Fibroblast of lung (primary cell): Measurements from ENCODE around the gene TBX1. TPM values are rescaled to one million over a fixed set of nuclear protein-coding genes. Genes with fewer than 3 reads are reported as not detected.

Experiments used
- DNase-seq, 2 donors: peaks; one replicate each; pipeline versions ENCODE4 v3.0.0 to v3.0.0-alpha.2; 2010; ENCODE audit warnings: low read depth in 2 of 2
- H2AFZ ChIP-seq: 2 replicates; pipeline ENCODE4 v1.5.1; 2012; ENCODE audit warnings: low read length, control low read depth, inconsistent platforms
- H3K27ac ChIP-seq: 2 replicates; pipeline ENCODE4 v1.5.1; 2011; ENCODE audit warnings: low read length, control low read depth; ENCODE audit not compliant: insufficient read depth
- H3K27me3 ChIP-seq: 2 replicates; pipeline ENCODE4 v1.5.1; 2011; ENCODE audit warnings: mild to moderate bottlenecking, low read length; ENCODE audit not compliant: control insufficient read depth, insufficient read depth
- H3K36me3 ChIP-seq: 2 replicates; pipeline ENCODE4 v1.5.1; 2011; ENCODE audit warnings: low read length; ENCODE audit not compliant: control insufficient read depth, insufficient read depth
- H3K4me1 ChIP-seq: 2 replicates; pipeline ENCODE4 v1.5.1; 2011; ENCODE audit warnings: low read length; ENCODE audit not compliant: control insufficient read depth, insufficient read depth; ENCODE audit errors: extremely low read depth
- H3K4me2 ChIP-seq: 2 replicates; pipeline ENCODE4 v1.5.1; 2011; ENCODE audit warnings: low read length, control low read depth; ENCODE audit not compliant: insufficient read depth; ENCODE audit errors: extremely low read depth
- H3K4me3 ChIP-seq, 4 experiments: fragments of 200-600 bp in 1 of 4; sonication (generic) in 1 of 4; replicated peaks in 1 of 4; 2 replicates each; pipeline ENCODE4 v1.5.1; 2011 to 2016; ENCODE audit warnings: low read length in 4 of 4, low read depth in 3 of 4, mild to moderate bottlenecking in 3 of 4, control low read depth in 2 of 4, inconsistent platforms in 1 of 4, mixed read lengths in 1 of 4; ENCODE audit not compliant: insufficient read depth in 1 of 4; ENCODE audit errors: control extremely low read depth in 1 of 4
- H3K79me2 ChIP-seq: 2 replicates; pipeline ENCODE4 v1.5.1; 2012; ENCODE audit warnings: mild to moderate bottlenecking, low read length, inconsistent platforms; ENCODE audit not compliant: control insufficient read depth, insufficient read depth
- H3K9ac ChIP-seq: 2 replicates; pipeline ENCODE4 v1.5.1; 2011; ENCODE audit warnings: mild to moderate bottlenecking, low read length, control low read depth; ENCODE audit not compliant: insufficient read depth
- H3K9me3 ChIP-seq: 2 replicates; pipeline ENCODE4 v1.5.1; 2012; ENCODE audit warnings: low read depth, low read length; ENCODE audit not compliant: control insufficient read depth, insufficient read depth
- H4K20me1 ChIP-seq: 2 replicates; pipeline ENCODE4 v1.5.1; 2011; ENCODE audit warnings: low read length; ENCODE audit not compliant: control insufficient read depth, insufficient read depth; ENCODE audit errors: extremely low read depth
- EZH2 ChIP-seq: IDR thresholded peaks from 2 replicates; pipeline ENCODE4 v1.5.1; 2012; ENCODE audit warnings: low read length, control low read depth, mild to moderate bottlenecking; ENCODE audit errors: missing control alignments
- polyA plus RNA-seq, 2 donors: library from polyadenylated mRNA; depleted of rRNA in 1 of 2; stranded (reverse) in 1 of 2; unstranded in 1 of 2; fragments of >200 nt; gene quantifications; 2 replicates each; pipeline ENCODE4 v1.2.1, GENCODE V29; 2011 to 2012; ENCODE audit warnings: missing spikeins in 1 of 2
- total RNA-seq: library from RNA; depleted of rRNA; stranded (reverse); fragments of >200 nt; gene quantifications from 2 replicates; pipeline ENCODE4 v1.2.1, GENCODE V29; 2014
- TF ChIP-seq, protein P1 (sequence below), 2 donors: IDR thresholded peaks in 1 of 2; conservative IDR thresholded peaks in 1 of 2; 1 replicate in 1 of 2; 2 replicates in 1 of 2; pipeline ENCODE4 v1.5.1; 2011 to 2012; ENCODE audit warnings: low read length in 2 of 2, control low read depth in 1 of 2, inconsistent platforms in 1 of 2, low read depth in 1 of 2, mild to moderate bottlenecking in 1 of 2

TBX1 gene
- total and polyA plus RNA-seq, 2 donors (not counting 1 experiment from before 2014, with no cell fraction given) = not detected

DNA sequence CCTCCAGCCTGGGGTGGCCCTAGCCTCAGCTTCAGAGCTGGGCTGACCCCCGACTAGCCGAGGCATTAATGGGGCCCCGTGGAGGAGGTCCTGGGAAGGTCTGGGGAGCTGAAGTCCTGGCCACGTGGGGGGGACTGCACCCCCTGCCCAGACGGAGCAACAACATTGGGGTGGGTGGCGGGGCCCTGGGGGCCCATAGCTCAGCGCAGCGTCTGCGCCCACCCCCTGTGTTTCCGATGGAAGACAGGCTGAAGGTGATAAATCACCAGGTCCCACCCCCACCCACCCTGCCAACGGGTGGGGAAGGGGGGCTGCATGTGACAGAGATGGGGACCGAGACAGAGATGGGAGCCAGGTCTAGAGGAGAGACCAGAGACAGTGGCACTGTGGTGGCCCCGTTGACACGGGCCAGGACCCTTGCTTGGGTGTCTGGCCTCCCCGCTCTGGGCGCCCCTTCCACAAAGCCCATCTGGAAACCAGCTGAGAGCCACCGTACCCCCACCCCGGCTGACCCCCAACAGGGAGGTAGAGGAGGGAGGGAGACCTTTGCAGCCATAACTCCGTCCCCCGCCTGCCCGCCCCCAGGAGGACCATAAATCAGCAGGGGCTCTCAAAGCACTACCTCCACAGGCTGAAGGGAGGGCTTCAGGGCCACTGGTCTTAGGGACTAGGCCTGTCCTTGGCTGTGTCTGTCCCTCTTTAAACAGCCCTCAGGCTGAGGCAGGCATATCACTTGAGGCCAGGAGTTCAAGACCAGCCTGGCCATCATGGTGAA is 29.0 kb upstream of the TBX1 start:
- TF ChIP-seq, protein P1, sequence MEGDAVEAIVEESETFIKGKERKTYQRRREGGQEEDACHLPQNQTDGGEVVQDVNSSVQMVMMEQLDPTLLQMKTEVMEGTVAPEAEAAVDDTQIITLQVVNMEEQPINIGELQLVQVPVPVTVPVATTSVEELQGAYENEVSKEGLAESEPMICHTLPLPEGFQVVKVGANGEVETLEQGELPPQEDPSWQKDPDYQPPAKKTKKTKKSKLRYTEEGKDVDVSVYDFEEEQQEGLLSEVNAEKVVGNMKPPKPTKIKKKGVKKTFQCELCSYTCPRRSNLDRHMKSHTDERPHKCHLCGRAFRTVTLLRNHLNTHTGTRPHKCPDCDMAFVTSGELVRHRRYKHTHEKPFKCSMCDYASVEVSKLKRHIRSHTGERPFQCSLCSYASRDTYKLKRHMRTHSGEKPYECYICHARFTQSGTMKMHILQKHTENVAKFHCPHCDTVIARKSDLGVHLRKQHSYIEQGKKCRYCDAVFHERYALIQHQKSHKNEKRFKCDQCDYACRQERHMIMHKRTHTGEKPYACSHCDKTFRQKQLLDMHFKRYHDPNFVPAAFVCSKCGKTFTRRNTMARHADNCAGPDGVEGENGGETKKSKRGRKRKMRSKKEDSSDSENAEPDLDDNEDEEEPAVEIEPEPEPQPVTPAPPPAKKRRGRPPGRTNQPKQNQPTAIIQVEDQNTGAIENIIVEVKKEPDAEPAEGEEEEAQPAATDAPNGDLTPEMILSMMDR (conservative IDR thresholded peaks at IDR 0.05 in 1 of 2, IDR thresholded peaks at IDR 0.05 in 1 of 2; ENCODE audit: low read depth in 1 of 2, low read length in 2 of 2) = no peak
- no peak for TF ChIP-seq EZH2
- no peak for DNase-seq
- Histone ChIP-seq H3K9ac (no peak overlapping the region), H3K27me3 (no peaks in the 10 kb centered on the region), H3K36me3 (no peaks in the 10 kb centered on the region), H3K9me3 (no peaks in the 10 kb centered on the region), H3K27ac (no peak overlapping the region), H3K4me3 (no peak overlapping the region), H3K4me2 (no peak overlapping the region), H4K20me1 (no peaks in the 10 kb centered on the region), H3K79me2 (no peaks in the 10 kb centered on the region), H3K4me1 (no peaks in the 10 kb centered on the region), H2AFZ (no peak overlapping the region)

DNA sequence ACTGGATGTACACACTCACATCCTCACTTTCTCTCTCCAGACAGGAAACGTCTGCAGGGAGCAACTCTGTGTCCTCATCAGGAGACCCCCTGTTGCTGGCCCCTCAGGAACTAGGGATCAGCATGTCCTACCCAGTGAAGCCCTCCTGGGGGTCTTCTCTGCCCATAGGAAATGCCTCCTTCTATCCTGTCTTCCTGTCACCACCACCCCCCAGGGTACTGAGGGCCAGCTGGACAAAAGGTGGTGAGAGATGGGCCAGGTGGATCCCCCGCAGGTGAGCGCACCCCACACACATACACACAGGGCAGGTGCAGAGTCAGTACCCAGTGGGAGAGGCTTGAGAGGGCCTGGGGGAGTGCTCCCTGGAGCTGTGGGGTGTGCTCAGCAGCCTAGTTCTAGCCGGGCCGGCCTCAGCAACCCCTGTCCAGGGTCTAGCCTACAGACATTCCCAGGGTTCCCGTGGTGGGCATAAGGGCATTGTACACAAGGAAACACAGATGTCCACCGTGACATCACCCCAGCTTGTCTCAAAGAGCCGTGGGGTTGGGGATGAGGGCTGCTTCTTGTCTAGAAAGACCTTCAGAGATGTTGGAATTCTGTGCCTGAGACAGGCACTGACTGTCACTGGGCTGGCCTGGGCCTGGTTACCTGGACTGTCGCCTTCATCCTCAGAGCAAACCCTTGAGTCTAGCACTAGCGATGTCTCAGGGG is 28.0 kb upstream of the TBX1 start:
- no peak overlapping the region for H3K9ac ChIP-seq
- H3K27ac ChIP-seq = no peak overlapping the region
- H3K36me3 ChIP-seq = no peaks in the 10 kb centered on the region
- H2AFZ ChIP-seq = no peak overlapping the region
- H4K20me1 ChIP-seq = no peaks in the 10 kb centered on the region
- no peaks in the 10 kb centered on the region for H3K4me1 ChIP-seq
- no peak for DNase-seq
- H3K4me2 ChIP-seq = no peak overlapping the region
- TF ChIP-seq, protein P1 (conservative IDR thresholded peaks at IDR 0.05 in 1 of 2, IDR thresholded peaks at IDR 0.05 in 1 of 2; ENCODE audit: low read depth in 1 of 2, low read length in 2 of 2) = no peak
- no peak for TF ChIP-seq EZH2
- H3K9me3 ChIP-seq = no peaks in the 10 kb centered on the region
- H3K27me3 ChIP-seq = no peaks in the 10 kb centered on the region
- no peaks in the 10 kb centered on the region for H3K79me2 ChIP-seq
- no peak overlapping the region for H3K4me3 ChIP-seq

GRCh38 chr22:19733755-19734154 is 26.8 kb upstream of the TBX1 start:
- H3K36me3 ChIP-seq = no peaks in the 10 kb centered on the region

More at GRCh38 chr22:19733755-19734154, 26.8 kb upstream of the TBX1 start:
- no peaks in the 10 kb centered on the region for H4K20me1 ChIP-seq
- H3K9me3 ChIP-seq = no peaks in the 10 kb centered on the region
- DNase-seq = no peak
- H3K9ac ChIP-seq = no peak overlapping the region
- no peaks in the 10 kb centered on the region for H3K4me1 ChIP-seq
- no peak overlapping the region for H3K27ac ChIP-seq
- no peak overlapping the region for H2AFZ ChIP-seq
- TF ChIP-seq EZH2 = no peak
- TF ChIP-seq, protein P1 (conservative IDR thresholded peaks at IDR 0.05 in 1 of 2, IDR thresholded peaks at IDR 0.05 in 1 of 2; ENCODE audit: low read depth in 1 of 2, low read length in 2 of 2) = no peak
- no peak overlapping the region for H3K4me3 ChIP-seq
- no peak overlapping the region for H3K4me2 ChIP-seq
- no peaks in the 10 kb centered on the region for H3K79me2 ChIP-seq
- H3K27me3 ChIP-seq = no peaks in the 10 kb centered on the region
